Cerebellar cortex (tissue), 1 donor: ENCODE results near the gene FNDC11.
"Not testable (repeated sequence)": the region's sequence is repeated elsewhere in the genome, so short reads cannot be mapped to it uniquely, and the experiment has no call there.

Experiments
- DNase-seq: peaks from one replicate; pipeline ENCODE4 v3.0.0-alpha.2; 2015; ENCODE audit warnings: low spot score

Gene FNDC11

DNA sequence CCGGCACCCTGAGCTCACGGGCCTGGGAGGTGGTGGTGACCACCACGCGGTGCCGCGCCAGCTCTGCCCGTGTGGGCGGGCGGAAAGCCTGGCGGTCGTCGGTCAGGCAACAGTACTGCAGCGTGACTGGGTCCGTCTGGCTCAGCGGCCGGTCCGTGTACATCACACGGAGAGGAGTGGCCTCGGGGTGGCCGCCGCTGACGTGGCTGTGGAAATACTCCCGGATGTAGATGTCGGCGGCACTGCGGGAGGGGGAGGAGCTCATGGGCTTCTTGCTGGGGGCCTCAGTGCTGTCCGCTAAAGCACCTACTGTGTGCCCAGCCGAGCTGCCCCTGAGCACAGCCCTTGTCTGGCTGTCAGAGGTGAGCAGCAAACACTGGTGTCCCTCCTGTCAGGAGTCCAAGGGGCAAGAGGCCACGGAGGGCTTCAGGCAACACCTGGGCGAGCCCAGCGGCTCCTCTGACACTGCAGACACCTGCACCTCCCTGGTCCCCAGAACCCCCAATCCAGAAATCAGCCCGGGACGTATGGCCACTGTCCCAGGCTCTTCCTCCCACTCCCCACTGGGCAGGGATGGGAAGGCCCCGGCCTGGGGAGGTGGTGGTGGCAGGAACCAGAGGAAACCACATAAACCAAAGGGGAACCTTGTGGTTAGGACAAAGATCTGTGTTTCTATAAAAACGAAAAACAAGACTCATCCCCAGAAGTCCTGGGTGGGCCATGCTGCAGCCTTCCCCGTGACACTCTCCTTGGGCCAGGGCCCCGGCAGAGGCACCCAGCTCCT, 13.6 kb downstream of the FNDC11 start:
- DNase-seq: no peak

DNA sequence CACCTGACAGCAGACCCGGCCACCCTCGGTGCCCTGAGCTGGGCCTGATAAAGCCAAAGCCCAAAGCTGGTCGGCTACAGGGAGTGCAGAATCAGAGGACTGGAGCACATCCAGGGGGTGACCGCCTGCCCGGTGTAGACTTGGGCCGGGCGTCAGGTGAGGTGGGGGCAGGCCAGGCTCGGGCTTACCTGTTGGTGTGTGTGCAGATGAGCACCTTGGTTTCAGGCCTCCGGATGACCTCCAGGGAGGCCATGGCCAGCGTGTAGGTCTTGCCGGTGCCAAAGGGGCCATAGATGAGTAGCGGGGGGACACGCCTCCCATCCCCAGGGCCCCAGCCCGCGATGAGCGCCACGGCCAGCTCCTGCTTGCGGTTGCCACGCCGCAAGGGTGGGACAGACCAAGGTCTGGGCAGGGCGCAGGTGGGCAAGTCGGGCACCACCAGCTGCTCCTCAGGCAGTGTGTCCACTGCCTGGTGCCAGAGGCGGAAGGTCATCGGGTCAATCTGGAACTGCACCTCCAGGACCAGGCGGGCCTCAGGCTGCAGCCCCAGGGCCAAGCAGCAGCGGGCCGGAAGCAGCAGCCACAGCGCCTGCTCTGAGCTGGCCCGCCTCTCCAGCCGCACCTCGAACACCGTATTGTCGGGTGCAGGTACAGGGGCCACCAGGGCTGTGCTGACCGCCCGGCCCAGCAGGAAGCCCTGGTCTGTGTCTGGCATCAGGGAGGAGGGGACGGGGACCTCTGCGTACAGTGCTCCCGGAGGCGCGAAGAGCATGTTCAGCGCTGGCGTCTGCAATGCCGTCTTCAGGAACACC, 14.4 kb downstream of the FNDC11 start:
- no peak for DNase-seq

DNA sequence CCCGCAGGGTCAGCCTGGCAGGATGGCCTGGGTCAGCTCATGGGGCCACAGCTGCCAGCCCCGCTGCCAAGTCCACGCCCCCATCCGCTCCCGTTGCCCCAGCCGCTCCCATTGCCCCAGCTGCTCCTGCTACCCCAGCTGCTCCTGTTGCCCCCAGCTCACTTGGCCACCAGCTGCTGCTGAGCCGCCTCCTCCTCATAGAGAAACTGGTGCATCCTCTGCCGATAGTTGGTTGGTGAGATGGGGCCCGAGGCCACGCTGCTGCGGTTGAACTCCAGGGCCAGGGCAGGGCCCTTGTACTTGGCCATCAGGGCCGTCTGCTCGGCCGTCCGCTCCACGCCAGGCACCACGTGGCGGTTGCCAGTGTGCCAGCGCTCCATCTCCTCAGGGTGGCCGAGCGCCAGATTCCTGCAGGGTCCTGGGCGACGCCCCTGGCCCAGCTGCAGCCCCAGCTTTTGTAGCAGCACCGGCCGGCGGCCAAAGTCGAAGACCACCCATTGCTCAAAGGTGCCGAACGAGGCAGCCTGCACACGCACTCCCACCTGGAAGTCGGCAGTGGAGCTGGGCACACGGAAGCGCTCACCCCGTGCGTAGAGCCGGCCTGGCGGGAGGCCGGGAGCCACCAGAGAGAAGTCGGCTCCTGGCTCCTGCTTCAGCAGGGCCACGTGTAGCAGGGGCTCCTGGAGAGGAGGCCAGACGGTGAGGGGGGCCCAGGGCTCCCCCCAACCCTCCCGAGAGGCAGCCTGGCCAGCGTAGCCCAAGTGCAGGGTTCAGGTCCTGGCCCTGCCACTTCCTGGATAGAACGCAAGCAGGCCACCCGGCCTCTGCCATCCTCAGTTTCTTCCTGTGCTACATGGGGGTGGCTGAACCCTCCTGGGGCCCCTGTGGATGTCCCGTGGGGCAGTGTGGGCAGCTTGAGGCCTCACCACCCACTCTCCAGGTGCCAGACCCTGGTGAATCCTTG, 15.3 kb downstream of the FNDC11 start:
- no peak for DNase-seq

DNA sequence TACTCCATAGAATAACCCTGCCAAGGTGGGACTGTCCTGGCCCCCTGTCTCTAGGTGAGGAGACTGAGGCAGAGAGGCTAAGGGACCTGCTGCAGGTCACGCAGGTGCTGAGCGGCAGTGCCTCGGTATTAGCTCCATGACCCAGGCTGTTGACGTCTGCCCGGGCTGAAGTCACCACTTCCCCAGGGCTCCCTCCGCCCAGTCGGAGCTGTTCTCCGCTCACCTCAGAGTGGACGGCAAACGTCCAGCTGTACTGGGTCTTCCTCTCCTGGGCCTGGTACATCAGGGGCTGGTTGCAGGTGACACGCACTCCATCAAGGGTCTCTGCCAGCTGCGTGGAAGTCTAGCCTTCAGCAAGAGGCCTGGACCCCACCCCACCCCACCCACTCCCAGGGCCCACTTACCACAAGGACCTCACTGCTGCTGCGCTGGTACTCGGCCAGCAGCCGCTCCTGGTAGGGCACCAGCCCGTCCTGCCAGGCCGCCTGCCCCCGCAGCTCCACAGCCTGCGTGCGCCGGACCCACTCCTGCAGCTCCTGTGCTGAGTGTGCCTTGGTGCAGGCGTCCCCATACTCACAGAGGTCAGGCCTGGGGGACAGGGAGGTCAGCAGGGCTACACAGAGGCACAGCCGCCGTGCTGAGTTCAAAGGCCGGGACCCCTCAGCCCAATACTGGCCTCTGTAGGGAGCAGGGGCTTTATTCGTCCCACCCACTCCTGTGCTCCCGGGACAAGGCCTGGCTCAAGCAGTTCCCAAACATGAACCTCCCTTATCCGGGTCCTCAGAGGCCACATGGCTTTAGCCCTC, 16.5 kb downstream of the FNDC11 start:
- DNase-seq: no peak

DNA sequence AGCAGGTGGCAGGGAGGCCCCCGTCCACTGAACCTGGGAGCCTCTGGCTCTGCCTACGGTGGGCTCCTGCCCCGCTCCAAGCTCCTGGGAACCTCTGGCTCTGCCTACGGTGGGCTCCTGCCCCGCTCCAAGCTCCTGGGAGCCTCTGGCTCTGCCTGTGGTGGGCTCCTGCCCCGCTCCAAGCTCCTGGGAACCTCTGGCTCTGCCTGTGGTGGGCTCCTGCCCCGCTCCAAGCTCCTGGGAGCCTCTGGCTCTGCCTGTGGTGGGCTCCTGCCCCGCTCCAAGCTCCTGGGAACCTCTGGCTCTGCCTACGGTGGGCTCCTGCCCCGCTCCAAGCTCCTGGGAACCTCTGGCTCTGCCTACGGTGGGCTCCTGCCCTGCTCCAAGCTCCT, 17.1 kb downstream of the FNDC11 start:
- not testable (repeated sequence) for DNase-seq

- DNase-seq: no peak
Observed at GRCh38 chr20:63572071-63572787, 18.3 kb downstream of the FNDC11 start.

DNA sequence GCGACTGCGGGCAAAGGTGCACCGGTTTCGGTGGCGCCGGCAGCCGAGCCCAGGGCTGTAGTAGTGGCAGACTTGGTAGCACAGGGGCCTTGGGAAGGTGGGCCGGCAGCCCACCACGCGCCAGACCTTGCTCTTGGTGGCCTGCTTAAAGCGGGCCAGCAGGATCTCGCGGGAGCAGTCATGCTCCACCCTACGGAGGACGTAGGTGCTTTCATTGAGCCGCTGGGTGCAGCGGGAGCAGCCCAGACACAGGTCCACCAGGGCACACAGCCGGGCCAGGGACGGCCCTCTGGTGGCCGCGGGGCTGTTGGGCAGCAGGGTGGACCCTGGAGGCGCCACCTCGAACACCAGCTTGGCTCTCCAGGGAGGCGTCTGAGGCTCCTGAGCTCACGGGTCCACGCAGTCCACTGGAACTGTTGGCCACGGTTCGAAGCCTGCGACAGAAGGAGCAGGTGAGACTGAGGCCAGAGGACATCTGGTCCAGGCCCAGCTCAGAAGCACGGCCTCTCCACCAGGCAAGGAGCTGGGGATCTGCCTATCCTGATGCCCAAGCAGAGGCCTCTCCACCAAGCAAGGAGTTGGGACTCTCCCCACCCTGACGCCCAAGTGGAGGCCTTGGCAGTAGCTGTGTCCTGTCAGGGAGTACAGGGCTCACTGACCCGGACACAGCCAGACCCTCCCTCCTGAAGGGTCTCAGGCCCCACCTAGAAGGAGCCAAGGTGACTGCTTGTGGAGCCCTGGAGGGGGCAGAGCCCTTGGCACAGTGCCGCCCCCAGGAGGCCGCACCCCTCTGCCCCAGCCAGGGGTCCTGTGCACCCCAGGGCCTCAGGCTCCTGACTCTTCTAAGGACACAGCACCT, 19.1 kb downstream of the FNDC11 start:
- DNase-seq: no peak

DNA sequence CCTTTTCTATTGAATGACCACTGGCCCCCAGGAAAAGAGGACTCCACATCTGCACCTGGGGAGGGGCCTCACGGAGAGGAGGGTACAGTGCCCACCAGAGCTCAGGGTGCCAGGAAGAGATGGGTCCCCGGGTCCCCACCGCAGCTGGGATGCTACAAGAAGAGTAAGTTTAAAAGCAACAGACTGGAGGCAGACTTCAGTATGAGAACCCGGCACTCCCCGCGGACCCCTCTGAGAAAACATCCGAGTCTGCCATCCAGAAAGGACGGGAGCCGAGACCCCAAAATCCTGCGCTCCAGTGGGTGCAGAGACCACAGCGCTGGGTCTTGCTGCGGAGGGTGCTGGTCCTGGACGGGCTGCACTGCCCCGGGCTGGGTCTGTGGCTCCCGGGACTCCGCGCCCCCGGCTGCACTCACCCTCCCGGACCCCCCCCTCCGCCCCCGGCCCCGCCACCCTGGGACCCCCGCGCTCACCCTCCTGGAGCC, 19.7 kb downstream of the FNDC11 start:
- DNase-seq: no peak

GRCh38 chr20:63574156-63574828, 20.3 kb downstream of the FNDC11 start, which contains the start of gene HELZ2:
Gene HELZ2, minus strand, starts transcription at chr20:63574239. Its CDS starts 1,854 bp downstream, at chr20:63572385.
- no peak for DNase-seq

GRCh38 chr20:63574829-63575743, 21.1 kb downstream of the FNDC11 start:
- no peak for DNase-seq

- no peak for DNase-seq
Observed at GRCh38 chr20:63576311-63576710, 22.4 kb downstream of the FNDC11 start.

DNA sequence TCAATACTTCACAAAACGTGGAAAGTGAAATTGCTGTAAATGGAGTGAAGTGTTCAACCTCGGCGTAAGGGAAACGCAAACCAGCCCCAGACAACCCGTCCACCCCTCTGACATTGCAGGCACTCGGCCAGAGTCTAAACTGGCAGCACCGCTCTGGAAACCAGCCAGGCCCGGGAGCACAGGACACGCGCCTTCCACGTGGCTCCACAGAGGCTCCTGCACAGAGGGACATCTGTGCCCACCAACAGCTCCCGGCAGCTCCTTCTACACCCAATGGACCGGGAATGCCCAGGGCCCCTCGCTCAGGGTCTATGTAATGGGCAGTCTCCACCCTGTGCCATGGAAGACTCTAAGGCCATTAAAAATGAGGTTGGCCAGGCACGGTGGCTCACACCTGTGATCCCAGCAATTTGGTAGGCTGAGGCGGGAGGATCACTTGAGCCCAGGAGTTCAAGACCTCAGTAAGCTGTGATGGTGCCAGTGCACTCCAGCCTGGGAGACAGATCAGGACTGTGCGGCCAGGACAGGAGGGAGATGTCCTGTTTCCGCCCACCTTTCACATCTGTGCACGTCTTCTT, 23.4 kb downstream of the FNDC11 start:
- peak; percentile 50 for DNase-seq

- DNase-seq: no peak
Observed at GRCh38 chr20:63578224-63579016, 24.5 kb downstream of the FNDC11 start.

- no peak for DNase-seq
Observed at GRCh38 chr20:63579017-63579694, 25.2 kb downstream of the FNDC11 start.

DNA sequence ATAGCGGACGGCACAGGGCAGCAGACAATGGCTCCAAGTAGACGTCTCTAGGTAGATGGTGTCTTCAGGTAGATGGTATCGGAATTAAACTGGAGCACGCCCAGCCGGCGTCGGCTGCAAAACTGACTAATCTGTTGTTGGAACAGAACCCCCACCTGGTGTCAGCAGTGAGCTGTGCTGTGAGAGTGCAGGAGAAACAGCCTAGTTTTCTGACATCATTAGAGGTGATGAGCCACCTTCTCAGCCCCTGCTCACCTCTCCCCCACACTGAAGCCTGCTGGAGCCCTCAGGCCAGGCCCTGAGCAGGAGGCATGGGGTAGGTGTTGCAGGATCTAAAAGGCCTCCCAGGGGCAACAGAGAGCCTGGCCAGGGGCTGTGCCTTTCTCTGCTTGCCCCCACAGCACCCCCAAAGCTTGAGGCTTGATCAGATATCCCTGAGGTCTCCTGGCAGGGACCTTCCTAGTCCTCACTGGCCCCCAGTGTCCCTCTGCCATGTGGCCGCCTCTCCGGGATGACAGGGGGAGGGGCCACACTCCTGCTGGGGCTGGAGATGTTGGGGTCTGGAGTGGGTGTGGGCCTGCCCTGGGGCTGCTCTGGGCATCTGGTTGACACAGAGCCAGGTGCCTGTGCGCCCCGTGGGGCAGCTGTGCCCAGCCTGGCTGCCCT, 27.0 kb downstream of the FNDC11 start:
- peak; percentile 71 for DNase-seq
